H9 (cell line): ENCODE data around the gene RADIL. TPM values are rescaled to one million over a fixed set of nuclear protein-coding genes. Genes with fewer than 3 reads are reported as not detected.
A peak's percentile ranks its signal among the peaks of the same experiment; 100 is the strongest.

Experiments used
- DNase-seq: peaks from one replicate; pipeline ENCODE4 v3.0.0-alpha.2; 2017
- H2AFZ ChIP-seq: one replicate; pipeline ENCODE4 v1.6.1; 2013; ENCODE audit warnings: mild to moderate bottlenecking, low read length, control low read depth, moderate library complexity
- H2AK5ac ChIP-seq: 2 replicates; pipeline ENCODE4 v1.6.1; 2013; ENCODE audit warnings: low read length, control low read depth, mixed read lengths; ENCODE audit not compliant: insufficient read length
- H2BK120ac ChIP-seq: one replicate; pipeline ENCODE4 v1.6.1; 2013; ENCODE audit warnings: low read depth, mild to moderate bottlenecking, low read length, control low read depth, inconsistent platforms; ENCODE audit not compliant: poor library complexity, severe bottlenecking
- H2BK12ac ChIP-seq: 2 replicates; pipeline ENCODE4 v1.6.1; 2013; ENCODE audit warnings: low read length, control low read depth, mixed read lengths, low read depth; ENCODE audit not compliant: insufficient read length
- H2BK15ac ChIP-seq: 2 replicates; pipeline ENCODE4 v1.6.1; 2013; ENCODE audit warnings: low read depth, low read length, control low read depth
- H2BK20ac ChIP-seq: one replicate; pipeline ENCODE4 v1.6.1; 2013; ENCODE audit warnings: low read depth, mild to moderate bottlenecking, low read length, control low read depth, inconsistent platforms; ENCODE audit not compliant: poor library complexity, severe bottlenecking
- H2BK5ac ChIP-seq: 2 replicates; pipeline ENCODE4 v1.6.1; 2013; ENCODE audit warnings: low read length, control low read depth, mixed read lengths; ENCODE audit not compliant: insufficient read length
- H3K14ac ChIP-seq: 2 replicates; pipeline ENCODE4 v1.6.1; 2013; ENCODE audit warnings: low read length, control low read depth; ENCODE audit not compliant: insufficient read depth
- H3K18ac ChIP-seq: 2 replicates; pipeline ENCODE4 v1.6.1; 2013; ENCODE audit warnings: low read depth, mild to moderate bottlenecking, mixed read lengths, low read length, control low read depth; ENCODE audit not compliant: insufficient read length
- H3K23ac ChIP-seq: 2 replicates; pipeline ENCODE4 v1.6.1; 2013; ENCODE audit warnings: low read length, control low read depth, mixed read lengths, low read depth; ENCODE audit not compliant: insufficient read length
- H3K23me2 ChIP-seq: 2 replicates; pipeline ENCODE4 v1.6.1; 2013; ENCODE audit warnings: low read depth, mild to moderate bottlenecking, mixed read lengths, low read length, control low read depth; ENCODE audit not compliant: insufficient read length, poor library complexity, severe bottlenecking
- H3K27ac ChIP-seq: 2 replicates; pipeline ENCODE4 v1.5.1; 2013; ENCODE audit warnings: low read length, control low read depth, mixed read lengths, low read depth; ENCODE audit not compliant: insufficient read length
- H3K27me3 ChIP-seq: 2 replicates; pipeline ENCODE4 v1.6.1; 2013; ENCODE audit warnings: low read length, control low read depth, inconsistent platforms; ENCODE audit not compliant: insufficient read depth
- H3K4ac ChIP-seq: 2 replicates; pipeline ENCODE4 v1.6.1; 2013; ENCODE audit warnings: low read depth, mild to moderate bottlenecking, control low read depth, inconsistent platforms, low read length, moderate library complexity
- H3K4me1 ChIP-seq: 2 replicates; pipeline ENCODE4 v1.6.1; 2013; ENCODE audit warnings: low read length, control low read depth, inconsistent platforms; ENCODE audit not compliant: insufficient read depth
- H3K4me2 ChIP-seq: 2 replicates; pipeline ENCODE4 v1.6.1; 2013; ENCODE audit warnings: low read length, control low read depth, mixed read lengths; ENCODE audit not compliant: insufficient read length, insufficient read depth
- H3K56ac ChIP-seq: 2 replicates; pipeline ENCODE4 v1.6.1; 2013; ENCODE audit warnings: low read depth, mild to moderate bottlenecking, mixed read lengths, low read length, control low read depth; ENCODE audit not compliant: insufficient read length
- H3K79me1 ChIP-seq: 2 replicates; pipeline ENCODE4 v1.6.1; 2013; ENCODE audit warnings: low read depth, mild to moderate bottlenecking, moderate library complexity, low read length, control low read depth, inconsistent platforms; ENCODE audit not compliant: insufficient read depth, poor library complexity, severe bottlenecking
- H3K79me2 ChIP-seq: 2 replicates; pipeline ENCODE4 v1.6.1; 2013; ENCODE audit warnings: low read length, control low read depth, inconsistent platforms; ENCODE audit not compliant: insufficient read depth
- H3K9ac ChIP-seq: 2 replicates; pipeline ENCODE4 v1.6.1; 2013; ENCODE audit warnings: low read length, control low read depth, mixed read lengths; ENCODE audit not compliant: insufficient read length; ENCODE audit errors: extremely low read depth
- H3K9me3 ChIP-seq: one replicate; pipeline ENCODE4 v1.6.1; 2013; ENCODE audit warnings: low read depth, low read length, inconsistent platforms; ENCODE audit not compliant: control insufficient read depth
- H3T11ph ChIP-seq: one replicate; pipeline ENCODE4 v1.6.1; 2013; ENCODE audit warnings: mild to moderate bottlenecking, low read length, control low read depth, inconsistent platforms
- H4K20me1 ChIP-seq: one replicate; pipeline ENCODE4 v1.6.1; 2013; ENCODE audit not compliant: control insufficient read depth, insufficient read length, insufficient read depth
- H4K5ac ChIP-seq: 2 replicates; pipeline ENCODE4 v1.6.1; 2013; ENCODE audit warnings: low read depth, mild to moderate bottlenecking, mixed read lengths, low read length, control low read depth; ENCODE audit not compliant: insufficient read length
- H4K8ac ChIP-seq: replicated peaks from 2 replicates; pipeline ENCODE4 v1.6.1; 2013; ENCODE audit warnings: low read length, control low read depth, mixed read lengths, low read depth; ENCODE audit not compliant: insufficient read length
- H4K91ac ChIP-seq: 2 replicates; pipeline ENCODE4 v1.6.1; 2013; ENCODE audit warnings: low read depth, mild to moderate bottlenecking, moderate library complexity, mixed read lengths, low read length, control low read depth; ENCODE audit not compliant: insufficient read length
- H3K27ac Mint-ChIP-seq, 3 experiments: 2 replicates in 2 of 3; 3 replicates in 1 of 3; pipeline ENCODE4 v1.8.0; 2020 to 2021; ENCODE audit warnings: mixed read lengths in 3 of 3, mild to moderate bottlenecking in 1 of 3, moderate library complexity in 1 of 3
- H3K27me3 Mint-ChIP-seq: 2 replicates; pipeline ENCODE4 v1.8.0; 2021; ENCODE audit warnings: low read depth, mild to moderate bottlenecking, moderate library complexity, mixed read lengths
- H3K36me3 Mint-ChIP-seq, 3 experiments: 2 replicates in 2 of 3; 3 replicates in 1 of 3; pipeline ENCODE4 v1.8.0; 2020 to 2021; ENCODE audit warnings: low read depth in 3 of 3, mixed read lengths in 3 of 3; ENCODE audit not compliant: insufficient read depth in 1 of 3
- H3K4me1 Mint-ChIP-seq, 2 experiments: 2 replicates each; pipeline ENCODE4 v1.8.0; 2020; ENCODE audit warnings: mixed read lengths in 2 of 2
- H3K4me3 Mint-ChIP-seq, 2 experiments: 2 replicates in 1 of 2; 3 replicates in 1 of 2; pipeline ENCODE4 v1.8.0; 2020 to 2021; ENCODE audit warnings: mild to moderate bottlenecking in 2 of 2, mixed read lengths in 2 of 2, moderate library complexity in 1 of 2
- H3K9me3 Mint-ChIP-seq, 2 experiments: 2 replicates in 1 of 2; 3 replicates in 1 of 2; pipeline ENCODE4 v1.8.0; 2020; ENCODE audit warnings: mild to moderate bottlenecking in 2 of 2, mixed read lengths in 2 of 2, moderate library complexity in 1 of 2
- WGBS: extraction: QIAGEN DNeasy Blood & Tissue Kit; methylation state at CpG from one replicate; pipeline ENCODE4 v1.1.7; 2013; ENCODE audit warnings: missing lambda C conversion rate, low lambda C conversion rate, mixed read lengths; ENCODE audit not compliant: insufficient read length; ENCODE audit errors: extremely low coverage; 5-methylcytosine and 5-hydroxymethylcytosine counted together
- total RNA-seq: library from RNA; stranded (reverse); gene quantifications from 2 replicates; pipeline ENCODE4 v1.2.1, GENCODE V29; 2021
- TF ChIP-seq, protein P1 (sequence below): fragments of 200-600 bp; sonication (generic); conservative IDR thresholded peaks from 3 replicates; pipeline ENCODE4 v1.8.0; 2021; ENCODE audit warnings: antibody characterized with exemption, mild to moderate bottlenecking

Gene RADIL
- total RNA-seq, 1 experiment from 2014 or later = 4.7 TPM

GRCh38 chr7:4845740-4846142 is 37.8 kb downstream of the RADIL start:
- Histone ChIP-seq H3K9ac (no peak overlapping the region), H3T11ph (no peak overlapping the region), H3K23ac (no peak overlapping the region), H2BK12ac (no peak overlapping the region), H3K79me2 (no peaks in the 10 kb centered on the region), H3K27ac (no peak overlapping the region), H3K4me2 (no peak overlapping the region), H3K18ac (peak overlapping the region; percentile 21), H4K8ac (no peak overlapping the region), H3K9me3 (no peaks in the 10 kb centered on the region), H2AK5ac (no peak overlapping the region), H2BK120ac (no peak overlapping the region), H3K27me3 (no peaks in the 10 kb centered on the region), H4K20me1 (no peaks in the 10 kb centered on the region), H2BK20ac (no peak overlapping the region), H3K4ac (no peak overlapping the region), H3K56ac (no peak overlapping the region), H2BK5ac (no peak overlapping the region), H3K23me2 (no peaks in the 10 kb centered on the region), H2AFZ (no peak overlapping the region), H3K14ac (no peak overlapping the region), H3K79me1 (no peaks in the 10 kb centered on the region), H4K5ac (no peak overlapping the region), H3K4me1 (no peaks in the 10 kb centered on the region), H4K91ac (no peak overlapping the region), H2BK15ac (no peak overlapping the region)
- TF ChIP-seq, protein P1, sequence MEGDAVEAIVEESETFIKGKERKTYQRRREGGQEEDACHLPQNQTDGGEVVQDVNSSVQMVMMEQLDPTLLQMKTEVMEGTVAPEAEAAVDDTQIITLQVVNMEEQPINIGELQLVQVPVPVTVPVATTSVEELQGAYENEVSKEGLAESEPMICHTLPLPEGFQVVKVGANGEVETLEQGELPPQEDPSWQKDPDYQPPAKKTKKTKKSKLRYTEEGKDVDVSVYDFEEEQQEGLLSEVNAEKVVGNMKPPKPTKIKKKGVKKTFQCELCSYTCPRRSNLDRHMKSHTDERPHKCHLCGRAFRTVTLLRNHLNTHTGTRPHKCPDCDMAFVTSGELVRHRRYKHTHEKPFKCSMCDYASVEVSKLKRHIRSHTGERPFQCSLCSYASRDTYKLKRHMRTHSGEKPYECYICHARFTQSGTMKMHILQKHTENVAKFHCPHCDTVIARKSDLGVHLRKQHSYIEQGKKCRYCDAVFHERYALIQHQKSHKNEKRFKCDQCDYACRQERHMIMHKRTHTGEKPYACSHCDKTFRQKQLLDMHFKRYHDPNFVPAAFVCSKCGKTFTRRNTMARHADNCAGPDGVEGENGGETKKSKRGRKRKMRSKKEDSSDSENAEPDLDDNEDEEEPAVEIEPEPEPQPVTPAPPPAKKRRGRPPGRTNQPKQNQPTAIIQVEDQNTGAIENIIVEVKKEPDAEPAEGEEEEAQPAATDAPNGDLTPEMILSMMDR = peak; percentile 81
- H3K4me3 Mint-ChIP-seq = no peak overlapping the region
- DNase-seq = peak; percentile 83
- WGBS = no CpG with 5 or more reads among the region's 18 CpGs
- no peaks in the 10 kb centered on the region for H3K36me3 Mint-ChIP-seq
- H3K9me3 Mint-ChIP-seq = no peaks in the 10 kb centered on the region
- H3K4me1 Mint-ChIP-seq = peaks cover 3 to 5% of the 10 kb centered on the region in 2 experiments; a peak in 3 of 4 replicates
- H3K27ac Mint-ChIP-seq = no peak overlapping the region; a peak in 1 of 7 replicates
- peaks cover 2% of the 10 kb centered on the region for H3K27me3 Mint-ChIP-seq
